KOPT-K1 (cell line): ENCODE results near the gene TAGLN.

Source experiments
- H3K27ac ChIP-seq: fragments of 200-600 bp; sonication (generic); 2 replicates; pipeline ENCODE4 v1.5.1; 2016; ENCODE audit warnings: antibody characterized with exemption, mild to moderate bottlenecking, low read depth, low read length; ENCODE audit not compliant: poor library complexity, severe bottlenecking
- H3K36me3 ChIP-seq: fragments of 200-600 bp; sonication (generic); 2 replicates; pipeline ENCODE4 v1.5.1; 2017; ENCODE audit warnings: antibody characterized with exemption, mild to moderate bottlenecking, low read length, moderate library complexity; ENCODE audit not compliant: insufficient read depth
- H3K9me3 ChIP-seq: fragments of 200-600 bp; sonication (generic); 2 replicates; pipeline ENCODE4 v1.5.1; 2017; ENCODE audit warnings: antibody characterized with exemption, low read length, mild to moderate bottlenecking; ENCODE audit not compliant: insufficient read depth, poor library complexity, severe bottlenecking

The TAGLN gene

DNA sequence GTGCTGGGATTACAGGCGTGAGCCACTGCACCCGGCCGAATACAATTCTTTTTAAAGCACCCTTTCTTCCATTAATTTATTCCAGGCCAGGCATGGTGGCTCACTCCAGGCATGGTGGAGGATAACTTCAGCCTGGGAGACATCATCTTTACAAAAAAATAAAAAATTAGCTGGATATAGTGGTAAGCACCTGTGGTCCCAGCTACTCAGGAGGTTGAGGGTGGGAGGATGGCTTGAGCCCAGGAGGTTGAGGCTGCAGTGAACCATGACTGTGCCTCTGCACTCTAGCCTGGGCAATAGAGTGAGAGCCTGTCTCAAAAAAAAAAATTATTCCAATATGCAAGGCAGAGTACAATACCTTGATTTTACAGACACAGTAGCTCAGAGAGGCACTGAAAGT is 11.4 kb downstream of the TAGLN start:
- peaks cover 45% of the 10 kb centered on the region for H3K36me3 ChIP-seq
- H3K9me3 ChIP-seq: no peaks in the 10 kb centered on the region
- H3K27ac ChIP-seq: no peak overlapping the region

DNA sequence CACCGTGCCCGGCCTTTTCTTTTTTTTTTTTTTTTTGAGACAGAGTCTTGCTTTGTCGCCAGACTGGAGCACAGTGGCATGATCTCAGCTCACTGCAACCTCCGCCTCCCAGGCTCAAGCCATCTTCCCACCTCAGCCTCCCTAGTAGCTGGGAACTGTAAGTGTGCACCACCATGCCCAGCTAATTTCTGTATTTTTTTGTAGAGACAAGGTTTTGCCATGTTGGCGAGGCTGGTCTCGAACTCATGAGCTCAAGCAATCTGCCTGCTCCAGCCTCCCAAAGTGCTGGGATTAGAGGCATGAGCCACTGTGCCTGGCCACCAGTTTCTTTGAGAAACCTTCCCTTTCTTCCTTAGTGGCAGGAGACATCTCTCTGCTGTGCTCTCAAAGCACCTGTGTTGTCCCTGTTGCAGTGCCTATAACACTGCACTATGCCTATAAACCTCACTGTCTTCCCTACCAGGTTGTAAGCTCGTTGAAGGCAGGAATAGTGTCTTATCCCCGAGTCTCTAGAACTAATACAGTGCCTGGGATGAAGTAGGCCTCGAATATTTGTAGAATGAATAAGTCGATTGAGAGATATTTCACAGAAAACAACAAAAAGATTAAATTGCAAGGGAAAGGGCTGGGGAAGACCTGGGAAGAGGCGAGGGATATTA is 13.7 kb downstream of the TAGLN start:
- Histone ChIP-seq H3K27ac (no peak overlapping the region), H3K36me3 (peaks cover 66% of the 10 kb centered on the region), H3K9me3 (no peaks in the 10 kb centered on the region)

DNA sequence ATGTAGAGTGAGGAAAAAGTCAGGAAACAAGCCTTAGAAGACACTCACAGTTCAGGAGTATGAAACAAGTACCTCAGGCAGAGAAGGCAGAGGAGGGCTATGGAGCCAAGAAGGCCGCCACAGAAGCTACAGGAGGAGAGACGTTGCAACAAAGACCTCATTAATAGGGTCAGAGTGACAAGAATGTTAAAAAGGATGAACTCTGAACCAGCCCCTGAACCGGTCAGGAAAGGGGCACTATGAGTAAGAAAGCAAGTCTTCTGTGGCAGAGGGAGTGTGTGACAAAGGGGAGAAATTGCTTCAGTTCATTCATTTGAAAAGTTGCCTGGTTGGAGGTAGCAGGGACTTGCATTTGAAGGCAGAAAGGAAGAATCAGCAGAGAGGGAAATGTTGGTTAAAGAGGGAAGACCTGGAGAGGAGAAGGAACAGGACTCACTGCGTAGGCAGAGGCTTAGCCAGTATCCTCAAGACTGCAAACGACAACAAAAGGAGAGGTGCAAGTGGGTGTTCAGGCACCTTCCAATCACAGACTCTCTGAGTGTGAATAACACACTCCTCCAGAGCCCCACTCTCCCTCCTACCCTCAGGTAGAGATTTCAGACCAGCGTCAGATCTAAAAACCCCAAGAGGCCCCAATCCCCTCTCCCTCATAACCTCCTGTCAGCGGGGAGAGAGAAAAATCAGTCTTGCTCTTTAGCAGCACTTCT is 15.4 kb downstream of the TAGLN start:
- Histone ChIP-seq H3K27ac (no peak overlapping the region), H3K9me3 (no peaks in the 10 kb centered on the region), H3K36me3 (peaks cover 84% of the 10 kb centered on the region)

DNA sequence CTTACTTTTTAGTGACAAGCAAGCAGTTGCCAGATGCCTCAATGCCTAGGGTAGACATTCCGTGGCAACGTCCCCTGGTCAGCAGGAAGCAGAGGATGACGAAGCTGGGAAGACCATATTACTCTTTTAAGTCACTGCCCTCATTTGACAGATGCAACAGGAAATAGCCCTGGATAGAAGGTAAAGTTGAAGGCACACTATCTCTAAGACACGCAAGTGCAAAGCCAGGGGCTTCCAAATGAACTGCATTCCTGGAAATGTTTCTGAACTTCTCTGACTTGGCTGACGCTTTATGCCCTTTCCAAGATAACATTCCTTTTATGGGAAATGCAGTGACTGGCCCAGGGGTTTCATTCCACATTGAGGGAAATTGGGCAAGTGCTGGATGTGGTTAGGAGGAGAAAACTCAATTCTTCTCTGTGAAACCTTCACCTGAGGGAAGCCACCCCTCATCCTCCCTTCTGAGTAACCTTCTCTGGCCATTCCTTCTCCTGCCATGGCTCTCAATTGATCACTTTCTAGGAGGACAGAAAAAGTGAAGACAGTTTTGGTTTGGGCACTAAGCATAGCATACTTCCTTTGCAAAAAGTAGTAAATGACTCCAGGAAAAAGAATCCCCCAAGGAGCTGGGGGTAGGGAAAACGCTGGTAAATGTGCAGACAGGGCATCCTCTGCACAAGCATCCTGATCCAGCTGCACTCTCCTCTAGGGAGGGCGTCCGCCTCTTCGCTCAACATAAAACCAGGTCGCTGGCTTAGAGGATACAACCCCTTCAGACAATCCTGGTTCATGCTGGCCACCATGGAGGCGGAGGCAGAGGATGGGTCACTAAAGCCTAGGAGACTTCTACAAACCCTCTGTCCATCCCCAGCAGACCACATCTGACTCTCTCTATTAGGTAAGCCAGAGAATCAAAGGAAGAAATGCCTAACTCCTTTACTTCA is 18.2 kb downstream of the TAGLN start:
- no peak overlapping the region for H3K27ac ChIP-seq
- peaks cover 94% of the 10 kb centered on the region for H3K36me3 ChIP-seq
- H3K9me3 ChIP-seq: no peaks in the 10 kb centered on the region

DNA sequence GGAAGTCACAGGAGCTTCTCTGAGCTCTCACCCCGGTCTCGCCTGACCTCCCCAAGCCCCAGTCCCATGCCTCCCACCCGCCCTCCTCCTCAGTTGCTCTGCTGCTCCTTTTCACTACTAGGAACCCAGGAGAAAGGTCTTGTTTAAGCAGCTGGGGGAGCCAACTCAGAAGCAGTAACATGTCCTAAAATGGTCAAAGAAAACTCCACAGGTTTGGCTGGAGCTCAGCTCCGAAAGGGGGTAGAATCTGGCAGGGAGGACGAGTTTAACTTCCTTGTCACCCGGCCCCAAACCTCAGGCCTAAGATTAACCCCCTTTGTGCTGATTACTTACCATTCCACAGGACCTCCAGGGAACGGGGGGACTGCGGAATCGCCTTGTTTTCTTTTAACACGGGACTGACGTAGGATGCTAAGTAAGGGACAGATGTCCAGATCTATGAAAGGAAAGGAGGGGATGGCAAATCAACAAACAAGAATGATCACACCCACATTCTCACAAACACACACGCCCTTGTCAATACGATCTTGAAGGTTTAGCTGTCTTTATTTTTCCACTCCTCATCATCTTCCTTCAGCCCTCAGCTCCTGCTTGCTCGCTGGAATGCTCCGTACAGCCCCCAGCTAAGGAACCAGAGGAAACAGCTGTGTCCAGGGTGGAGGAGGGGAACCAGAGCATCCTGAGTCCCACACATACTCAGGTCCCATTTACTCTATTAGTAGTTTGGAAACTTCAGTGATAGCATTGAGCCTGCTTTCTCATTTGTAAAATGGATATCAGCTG is 19.2 kb downstream of the TAGLN start:
- H3K36me3 ChIP-seq: peaks cover 95% of the 10 kb centered on the region
- no peaks in the 10 kb centered on the region for H3K9me3 ChIP-seq
- no peak overlapping the region for H3K27ac ChIP-seq

DNA sequence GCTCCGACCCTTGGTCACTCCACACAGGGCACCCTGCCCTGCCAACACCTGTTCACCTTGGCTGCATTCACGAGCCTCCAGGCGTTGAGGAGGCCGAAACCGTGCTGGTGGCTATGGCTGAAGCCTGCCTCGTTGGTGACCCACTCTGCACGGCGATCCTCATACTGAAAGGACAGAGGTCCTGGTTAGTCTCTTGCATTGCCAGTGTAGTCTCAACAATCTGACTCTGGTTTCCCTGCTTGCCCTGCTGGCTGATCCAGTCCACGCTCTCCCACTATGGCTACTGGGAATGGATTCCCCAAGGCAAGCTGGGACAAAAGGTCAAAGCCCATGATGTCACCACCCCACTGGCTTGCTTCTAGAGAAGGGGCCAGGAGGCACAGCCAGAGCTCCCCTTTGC is 19.8 kb downstream of the TAGLN start:
- Histone ChIP-seq H3K9me3 (no peaks in the 10 kb centered on the region), H3K36me3 (peaks cover 96% of the 10 kb centered on the region), H3K27ac (no peak overlapping the region)

DNA sequence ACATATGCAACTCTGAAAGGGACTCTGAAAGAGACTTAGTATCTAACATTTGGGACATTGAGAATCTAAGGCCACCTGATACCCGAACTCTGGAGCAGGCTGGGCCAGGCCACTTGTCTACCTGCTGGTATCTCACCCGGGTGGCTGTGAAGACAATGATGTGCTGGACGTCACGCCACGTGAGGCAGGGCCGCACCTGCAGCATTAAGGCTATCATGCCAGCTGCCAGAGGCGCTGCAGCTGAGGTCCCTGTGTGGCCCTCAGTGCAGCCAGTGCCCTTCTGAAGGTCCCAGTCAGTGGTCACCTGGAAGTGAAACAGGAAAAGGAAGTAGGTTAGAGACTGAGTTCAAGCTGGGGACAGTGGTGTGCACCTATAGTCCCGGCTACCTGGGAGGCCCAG is 20.3 kb downstream of the TAGLN start:
- H3K36me3 ChIP-seq: peaks cover 96% of the 10 kb centered on the region
- H3K9me3 ChIP-seq: no peaks in the 10 kb centered on the region

DNA sequence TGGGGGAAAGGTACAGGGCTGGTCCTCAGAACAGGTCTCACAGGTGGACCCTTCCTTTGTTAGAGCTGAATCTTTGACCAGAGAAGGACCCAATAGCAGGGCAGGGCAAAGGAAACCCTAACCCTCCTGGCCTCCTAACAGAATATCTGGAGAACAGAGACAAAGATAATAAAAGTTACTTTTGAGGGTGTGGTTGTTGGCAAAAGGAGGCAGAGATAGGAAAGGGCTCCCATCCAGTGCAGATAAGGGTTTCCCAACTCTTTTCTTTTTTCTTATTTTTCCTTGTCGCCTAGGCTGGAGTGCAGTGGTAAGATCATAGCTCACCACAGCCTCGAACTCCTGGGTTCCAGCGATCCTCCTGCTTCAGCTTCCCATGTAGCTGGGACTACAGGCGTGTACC is 20.8 kb downstream of the TAGLN start:
- no peaks in the 10 kb centered on the region for H3K9me3 ChIP-seq
- peaks cover 96% of the 10 kb centered on the region for H3K36me3 ChIP-seq
- no peak overlapping the region for H3K27ac ChIP-seq

More for the DNA sequence above, 20.3 kb downstream of the TAGLN start:
- H3K27ac ChIP-seq: no peak overlapping the region

DNA sequence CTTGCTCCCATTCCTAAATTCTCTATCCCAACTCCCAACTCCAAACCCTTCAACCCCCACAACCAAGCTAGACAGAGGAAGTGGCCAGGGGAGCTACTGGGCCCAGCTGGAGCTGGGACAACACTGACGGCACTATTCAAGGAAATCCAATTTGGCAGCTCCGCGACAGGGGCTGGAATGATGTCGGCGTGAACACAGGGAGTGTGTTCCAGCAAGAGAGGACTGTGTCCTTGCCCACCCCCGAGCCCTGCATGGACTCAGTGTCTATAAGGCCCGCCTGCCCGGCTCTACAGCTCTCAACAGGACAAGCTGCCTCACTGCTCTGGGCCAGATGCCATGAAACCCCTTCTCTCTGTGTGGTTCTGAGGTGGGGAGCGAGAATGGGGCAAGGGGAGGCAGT is 21.4 kb downstream of the TAGLN start:
- no peak overlapping the region for H3K27ac ChIP-seq
- H3K36me3 ChIP-seq: peaks cover 100% of the 10 kb centered on the region
- H3K9me3 ChIP-seq: no peaks in the 10 kb centered on the region

DNA sequence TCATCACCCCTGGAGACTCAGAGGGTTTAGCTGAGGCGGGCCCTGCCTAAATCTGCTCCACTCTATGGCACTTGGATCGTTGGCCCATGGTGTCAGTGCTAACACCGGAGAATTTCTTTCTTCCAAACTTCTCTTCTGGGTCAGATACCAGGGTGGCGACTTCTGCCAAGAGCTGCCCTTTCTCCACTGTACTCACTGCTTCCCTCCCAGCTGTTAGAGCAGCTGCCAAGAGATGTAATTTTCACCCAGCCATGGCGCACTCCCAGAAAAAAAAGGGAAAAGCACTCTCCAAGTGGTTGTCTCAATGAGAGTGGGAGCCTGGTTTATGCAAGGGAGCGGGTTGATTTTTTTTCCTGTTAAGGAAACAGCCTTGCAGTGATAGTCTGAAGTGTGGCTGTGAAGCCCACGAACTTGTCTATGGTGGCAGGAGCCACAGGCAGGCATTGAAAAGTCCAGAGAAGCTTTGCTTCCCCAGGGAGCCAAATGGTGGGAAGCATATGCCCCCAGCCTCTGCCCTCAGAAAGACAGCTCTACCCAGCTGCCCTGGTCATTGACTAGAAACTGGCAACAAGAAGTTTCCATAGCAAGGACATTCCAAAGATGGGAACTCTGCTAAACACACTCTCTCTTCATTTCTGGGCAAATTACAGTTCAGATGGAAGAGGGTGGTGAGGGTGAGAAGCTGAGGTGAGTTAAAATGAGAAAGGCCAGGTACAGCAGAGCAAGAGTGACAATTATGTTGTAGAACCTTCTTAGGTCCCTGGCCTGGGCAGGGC is 22.0 kb downstream of the TAGLN start:
- peaks cover 100% of the 10 kb centered on the region for H3K36me3 ChIP-seq
- H3K9me3 ChIP-seq: no peaks in the 10 kb centered on the region
- no peak overlapping the region for H3K27ac ChIP-seq

DNA sequence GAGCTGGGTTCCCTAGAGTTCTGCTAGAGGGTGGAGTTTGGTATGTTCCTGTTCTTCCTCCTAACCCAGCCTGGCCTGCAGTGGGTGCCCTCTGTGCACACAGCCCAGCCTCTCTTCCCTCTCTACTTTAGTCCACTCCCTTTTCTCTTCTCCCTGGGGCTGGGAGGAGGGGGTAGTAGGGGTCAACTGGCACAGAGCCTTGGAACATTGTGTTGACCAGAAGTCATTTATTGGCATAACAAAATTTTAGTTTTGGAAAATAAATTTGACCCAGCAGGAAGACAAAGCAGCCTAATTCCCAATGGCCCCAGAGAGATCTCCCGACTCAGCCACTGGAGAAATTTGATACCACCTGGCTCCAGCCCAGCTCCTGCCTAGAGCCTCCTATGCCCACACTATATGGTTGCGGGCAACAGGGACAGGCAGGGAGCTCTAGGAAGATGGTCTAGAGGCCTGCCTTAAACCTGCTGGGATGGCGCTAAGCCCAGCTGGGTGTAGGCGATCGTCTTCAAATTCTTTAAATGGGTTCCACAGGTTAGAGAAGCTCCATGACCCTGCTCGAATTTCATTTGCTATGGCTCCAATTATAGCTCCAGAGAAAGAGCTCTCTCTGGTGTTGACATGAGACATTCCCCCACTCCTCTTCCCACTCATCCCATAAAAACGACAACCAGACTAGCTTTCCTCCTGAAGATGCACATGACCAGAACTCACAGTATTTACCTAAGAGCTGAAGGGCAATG is 22.8 kb downstream of the TAGLN start:
- H3K9me3 ChIP-seq: no peaks in the 10 kb centered on the region
- peaks cover 100% of the 10 kb centered on the region for H3K36me3 ChIP-seq
- no peak overlapping the region for H3K27ac ChIP-seq

DNA sequence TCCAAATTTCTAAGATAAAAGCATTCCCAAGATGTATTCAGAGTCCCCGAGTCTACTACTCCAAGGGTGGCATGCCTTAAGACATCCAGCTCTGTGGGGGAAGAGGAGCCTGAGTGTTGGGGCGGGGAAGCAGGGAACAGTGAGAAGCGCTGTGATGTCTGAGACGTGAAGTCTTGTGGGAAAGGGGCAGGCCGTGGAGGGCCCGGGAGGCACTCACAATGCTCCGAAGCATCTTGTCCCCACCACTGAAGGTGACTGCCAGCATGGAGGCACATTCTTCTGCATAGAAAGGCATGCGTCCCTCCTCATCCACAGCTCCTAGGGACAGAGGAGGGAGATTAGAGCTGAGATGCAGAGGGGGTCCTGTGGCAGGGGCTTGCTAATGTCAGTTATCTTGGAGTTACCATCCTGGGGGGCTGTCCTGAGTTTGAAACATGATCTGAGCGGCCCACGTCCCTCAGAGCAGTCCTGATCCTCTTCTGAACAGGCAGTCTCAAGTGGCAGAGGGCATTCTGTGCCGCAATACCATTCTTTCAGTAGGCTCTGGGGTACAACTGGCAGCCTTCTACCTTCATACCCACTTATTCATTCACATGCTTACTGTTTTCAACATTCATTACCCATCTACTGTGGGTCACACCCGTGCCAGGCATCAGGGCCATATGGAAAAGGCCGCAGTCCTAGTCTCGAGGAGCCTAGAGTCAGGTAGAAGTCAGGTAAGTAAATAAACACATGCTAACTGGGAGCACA is 24.0 kb downstream of the TAGLN start:
- Histone ChIP-seq H3K9me3 (no peaks in the 10 kb centered on the region), H3K27ac (no peak overlapping the region), H3K36me3 (peaks cover 100% of the 10 kb centered on the region)
